ENCODE results near the gene AFF2. TPM values are rescaled to one million over a fixed set of nuclear protein-coding genes. Genes with fewer than 3 reads are reported as not detected.

Gene AFF2
- total RNA-seq, 1 donor from 2014 or later, result 10.9 TPM

DNA sequence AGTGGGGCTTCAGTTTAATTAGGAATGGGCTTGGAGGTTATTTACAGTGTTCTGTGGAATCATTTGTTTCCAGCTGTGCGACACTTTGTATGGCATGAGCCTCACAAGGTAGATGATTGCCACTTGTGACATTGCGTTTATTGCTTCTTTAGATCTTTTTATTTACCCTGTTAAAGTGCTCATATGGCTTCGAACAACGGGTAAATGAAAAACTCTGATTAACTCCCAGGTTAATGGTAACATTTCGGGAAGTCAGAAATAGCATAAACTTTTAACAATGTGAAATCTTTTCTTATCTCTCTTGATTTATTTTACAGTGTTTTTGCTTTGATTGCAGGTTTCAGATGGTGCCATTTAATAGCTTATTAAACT is 510.4 kb downstream of the AFF2 start:
- Histone ChIP-seq H3K4me3 (no peak overlapping the region), H3K36me3 (no peaks in the 10 kb centered on the region), H3K4me1 (no peaks in the 10 kb centered on the region), H3K27me3 (ENCODE audit: low read depth) (no peaks in the 10 kb centered on the region), H3K9me3 (no peaks in the 10 kb centered on the region), H3K27ac (no peak overlapping the region)
- DNase-seq (no peak), ATAC-seq (no peak)
- TF ChIP-seq, protein P1, sequence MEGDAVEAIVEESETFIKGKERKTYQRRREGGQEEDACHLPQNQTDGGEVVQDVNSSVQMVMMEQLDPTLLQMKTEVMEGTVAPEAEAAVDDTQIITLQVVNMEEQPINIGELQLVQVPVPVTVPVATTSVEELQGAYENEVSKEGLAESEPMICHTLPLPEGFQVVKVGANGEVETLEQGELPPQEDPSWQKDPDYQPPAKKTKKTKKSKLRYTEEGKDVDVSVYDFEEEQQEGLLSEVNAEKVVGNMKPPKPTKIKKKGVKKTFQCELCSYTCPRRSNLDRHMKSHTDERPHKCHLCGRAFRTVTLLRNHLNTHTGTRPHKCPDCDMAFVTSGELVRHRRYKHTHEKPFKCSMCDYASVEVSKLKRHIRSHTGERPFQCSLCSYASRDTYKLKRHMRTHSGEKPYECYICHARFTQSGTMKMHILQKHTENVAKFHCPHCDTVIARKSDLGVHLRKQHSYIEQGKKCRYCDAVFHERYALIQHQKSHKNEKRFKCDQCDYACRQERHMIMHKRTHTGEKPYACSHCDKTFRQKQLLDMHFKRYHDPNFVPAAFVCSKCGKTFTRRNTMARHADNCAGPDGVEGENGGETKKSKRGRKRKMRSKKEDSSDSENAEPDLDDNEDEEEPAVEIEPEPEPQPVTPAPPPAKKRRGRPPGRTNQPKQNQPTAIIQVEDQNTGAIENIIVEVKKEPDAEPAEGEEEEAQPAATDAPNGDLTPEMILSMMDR (IDR thresholded peaks at IDR 0.05), result no peak
- intact Hi-C loops (cut with DNase I), result no loop called here

DNA sequence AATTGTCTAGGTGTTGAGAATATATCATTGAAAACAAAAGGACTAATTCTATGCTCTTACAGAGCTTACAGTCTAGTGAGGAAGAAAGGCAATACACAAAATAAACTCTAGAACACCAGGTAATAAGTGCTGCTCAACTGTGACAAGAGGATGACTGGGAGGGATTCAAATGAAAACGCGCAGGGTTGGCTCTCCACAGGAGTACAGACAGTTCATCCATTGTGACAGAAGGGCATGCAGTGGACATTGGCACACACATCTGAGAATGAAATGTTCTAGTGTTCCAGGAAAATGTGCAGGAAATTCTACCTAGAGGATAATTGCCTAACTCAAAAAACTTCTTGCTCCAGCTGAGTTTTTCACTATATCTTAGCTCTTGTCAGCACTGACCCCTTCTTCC is 512.7 kb downstream of the AFF2 start:
- no peak for ATAC-seq
- no peaks in the 10 kb centered on the region for H3K4me1 ChIP-seq
- H3K27me3 ChIP-seq (ENCODE audit: low read depth), result no peaks in the 10 kb centered on the region
- H3K4me3 ChIP-seq, result no peak overlapping the region
- intact Hi-C loops (cut with DNase I), result no loop called here
- DNase-seq, result no peak
- H3K9me3 ChIP-seq, result no peaks in the 10 kb centered on the region
- TF ChIP-seq, protein P1 (IDR thresholded peaks at IDR 0.05), result no peak
- no peaks in the 10 kb centered on the region for H3K36me3 ChIP-seq
- no peak overlapping the region for H3K27ac ChIP-seq

DNA sequence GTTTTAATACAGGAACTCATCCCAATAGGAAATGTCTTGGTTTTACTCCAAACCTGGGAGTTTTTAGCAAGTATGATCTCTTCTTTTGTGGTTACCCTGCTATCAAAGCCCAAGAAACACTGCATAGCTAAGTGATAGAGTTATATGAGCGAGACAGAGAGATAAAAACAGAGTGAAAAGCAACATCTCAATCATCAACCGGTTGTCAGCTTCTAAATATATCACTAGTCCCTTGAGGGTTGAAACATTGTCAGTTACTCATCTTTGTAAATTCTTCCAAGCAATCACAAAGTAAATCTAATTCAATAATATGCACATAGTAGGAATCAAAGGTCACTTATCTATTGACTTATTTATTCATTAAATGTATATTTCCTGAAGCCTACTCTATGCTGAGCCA is 520.7 kb downstream of the AFF2 start:
- Histone ChIP-seq H3K4me1 (no peaks in the 10 kb centered on the region), H3K27ac (no peak overlapping the region), H3K4me3 (no peak overlapping the region), H3K27me3 (ENCODE audit: low read depth) (no peaks in the 10 kb centered on the region), H3K36me3 (no peaks in the 10 kb centered on the region), H3K9me3 (no peaks in the 10 kb centered on the region)
- TF ChIP-seq, protein P1 (IDR thresholded peaks at IDR 0.05), result no peak
- no peak for DNase-seq
- ATAC-seq, result no peak
- intact Hi-C loops (cut with DNase I), result no loop called here

DNA sequence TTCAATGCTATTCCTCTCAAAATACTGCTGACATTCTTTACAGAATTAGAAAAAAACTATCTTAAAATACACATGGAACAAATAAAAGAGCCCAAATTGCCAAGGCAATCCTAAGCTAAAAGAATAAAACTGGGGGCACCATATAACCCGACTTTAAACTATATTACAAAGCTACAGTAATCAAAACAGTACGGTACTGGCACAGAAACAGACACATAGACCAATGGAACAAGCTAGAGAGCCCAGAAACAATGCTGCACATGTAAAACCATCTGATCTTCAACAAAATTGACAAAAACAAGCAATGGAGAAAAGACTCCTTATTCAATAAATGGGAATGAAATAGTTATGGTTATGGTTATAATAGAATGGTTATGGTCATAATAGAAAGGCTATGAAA is 522.1 kb downstream of the AFF2 start:
- no peak overlapping the region for H3K27ac ChIP-seq
- ATAC-seq (no peak), DNase-seq (no peak)

DNA sequence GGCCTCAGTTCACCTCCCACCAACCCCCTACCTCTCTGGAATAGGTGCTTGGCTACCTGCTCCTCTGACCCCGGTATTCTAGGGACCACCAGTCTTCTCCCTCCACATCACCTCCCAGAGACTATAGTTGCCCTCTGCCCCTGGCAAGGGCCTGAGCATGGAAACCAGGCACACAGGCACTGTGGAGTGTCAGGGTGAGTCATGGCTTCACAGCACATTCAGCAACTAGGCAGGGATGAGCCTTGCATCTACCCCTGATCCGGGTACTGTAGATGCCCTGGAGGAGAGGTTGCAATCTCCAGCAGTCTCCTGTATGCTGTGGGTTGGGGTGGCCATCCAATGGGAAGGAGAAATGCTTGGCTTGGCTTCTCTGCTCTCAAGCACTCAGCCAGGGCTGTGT is 532.0 kb downstream of the AFF2 start:
- TF ChIP-seq, protein P1 (IDR thresholded peaks at IDR 0.05), result no peak
- intact Hi-C loops (cut with DNase I), result no loop called here

More for the DNA sequence above, 522.1 kb downstream of the AFF2 start:
- TF ChIP-seq, protein P1 (IDR thresholded peaks at IDR 0.05), result no peak
- H3K4me1 ChIP-seq, result no peaks in the 10 kb centered on the region
- H3K9me3 ChIP-seq, result no peaks in the 10 kb centered on the region
- intact Hi-C loops (cut with DNase I), result no loop called here
- H3K4me3 ChIP-seq, result no peak overlapping the region
- no peaks in the 10 kb centered on the region for H3K36me3 ChIP-seq
- no peaks in the 10 kb centered on the region for H3K27me3 ChIP-seq (ENCODE audit: low read depth)

DNA sequence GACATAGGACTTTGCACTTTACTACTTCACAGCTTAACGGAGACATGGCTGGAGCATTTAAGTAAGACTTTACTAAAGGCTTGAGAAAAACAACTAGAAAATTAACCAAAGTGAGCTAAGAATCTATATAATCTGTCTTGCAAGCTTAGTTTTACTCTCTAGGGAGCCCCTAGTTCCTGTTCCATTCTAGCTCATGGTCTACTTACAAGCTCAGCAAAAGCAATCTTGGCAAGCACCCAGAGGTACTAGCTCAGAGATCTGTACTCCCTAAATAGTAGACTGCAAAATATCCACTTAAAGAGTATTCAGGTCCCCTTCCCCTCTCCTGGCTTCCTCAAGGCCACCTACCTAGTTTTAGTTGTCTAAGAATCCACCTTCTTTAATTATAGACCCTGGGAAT is 535.7 kb downstream of the AFF2 start:
- DNase-seq (no peak), ATAC-seq (no peak)
- no peak overlapping the region for H3K27ac ChIP-seq

More for the DNA sequence above, 532.0 kb downstream of the AFF2 start:
- Histone ChIP-seq H3K9me3 (no peaks in the 10 kb centered on the region), H3K36me3 (no peaks in the 10 kb centered on the region), H3K27me3 (ENCODE audit: low read depth) (no peaks in the 10 kb centered on the region), H3K27ac (no peak overlapping the region), H3K4me1 (no peaks in the 10 kb centered on the region), H3K4me3 (no peak overlapping the region)
- no peak for ATAC-seq
- no peak for DNase-seq

More for the DNA sequence above, 535.7 kb downstream of the AFF2 start:
- no peaks in the 10 kb centered on the region for H3K4me1 ChIP-seq
- no peak overlapping the region for H3K4me3 ChIP-seq
- intact Hi-C loops (cut with DNase I), result no loop called here
- H3K9me3 ChIP-seq, result no peaks in the 10 kb centered on the region
- no peaks in the 10 kb centered on the region for H3K36me3 ChIP-seq
- TF ChIP-seq, protein P1 (IDR thresholded peaks at IDR 0.05), result no peak
- no peaks in the 10 kb centered on the region for H3K27me3 ChIP-seq (ENCODE audit: low read depth)
